Measurements from ENCODE around the gene F10. TPM values are rescaled to one million over a fixed set of nuclear protein-coding genes. Genes with fewer than 3 reads are reported as not detected.

The F10 gene
- total and polyA plus RNA-seq, 9 of the 15 experiments (the other 6 are each of a cell fraction or from before 2014, with no cell fraction given), result 0.04 to 0.09 (median 0.07) TPM; not detected in 5

DNA sequence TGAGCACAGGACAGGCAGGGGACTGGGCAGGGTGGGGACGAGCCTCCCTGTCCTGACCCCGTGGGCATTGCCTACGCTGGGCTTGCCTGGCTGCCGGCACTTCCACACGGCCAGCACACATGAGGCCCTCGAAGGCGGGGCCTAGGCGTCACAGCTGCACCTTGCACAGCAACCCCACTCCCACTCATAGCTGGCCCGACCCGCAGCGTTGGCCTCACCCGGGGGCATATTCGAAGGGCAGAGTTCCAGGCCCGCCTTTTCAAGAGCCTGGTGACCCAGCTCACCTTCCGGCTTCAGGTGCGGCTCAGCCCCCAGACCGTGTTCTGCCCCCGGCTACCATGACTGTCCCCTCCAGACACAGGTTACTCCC lies 19.0 kb downstream of the F10 start (continued):
- TF ChIP-seq, protein P1, sequence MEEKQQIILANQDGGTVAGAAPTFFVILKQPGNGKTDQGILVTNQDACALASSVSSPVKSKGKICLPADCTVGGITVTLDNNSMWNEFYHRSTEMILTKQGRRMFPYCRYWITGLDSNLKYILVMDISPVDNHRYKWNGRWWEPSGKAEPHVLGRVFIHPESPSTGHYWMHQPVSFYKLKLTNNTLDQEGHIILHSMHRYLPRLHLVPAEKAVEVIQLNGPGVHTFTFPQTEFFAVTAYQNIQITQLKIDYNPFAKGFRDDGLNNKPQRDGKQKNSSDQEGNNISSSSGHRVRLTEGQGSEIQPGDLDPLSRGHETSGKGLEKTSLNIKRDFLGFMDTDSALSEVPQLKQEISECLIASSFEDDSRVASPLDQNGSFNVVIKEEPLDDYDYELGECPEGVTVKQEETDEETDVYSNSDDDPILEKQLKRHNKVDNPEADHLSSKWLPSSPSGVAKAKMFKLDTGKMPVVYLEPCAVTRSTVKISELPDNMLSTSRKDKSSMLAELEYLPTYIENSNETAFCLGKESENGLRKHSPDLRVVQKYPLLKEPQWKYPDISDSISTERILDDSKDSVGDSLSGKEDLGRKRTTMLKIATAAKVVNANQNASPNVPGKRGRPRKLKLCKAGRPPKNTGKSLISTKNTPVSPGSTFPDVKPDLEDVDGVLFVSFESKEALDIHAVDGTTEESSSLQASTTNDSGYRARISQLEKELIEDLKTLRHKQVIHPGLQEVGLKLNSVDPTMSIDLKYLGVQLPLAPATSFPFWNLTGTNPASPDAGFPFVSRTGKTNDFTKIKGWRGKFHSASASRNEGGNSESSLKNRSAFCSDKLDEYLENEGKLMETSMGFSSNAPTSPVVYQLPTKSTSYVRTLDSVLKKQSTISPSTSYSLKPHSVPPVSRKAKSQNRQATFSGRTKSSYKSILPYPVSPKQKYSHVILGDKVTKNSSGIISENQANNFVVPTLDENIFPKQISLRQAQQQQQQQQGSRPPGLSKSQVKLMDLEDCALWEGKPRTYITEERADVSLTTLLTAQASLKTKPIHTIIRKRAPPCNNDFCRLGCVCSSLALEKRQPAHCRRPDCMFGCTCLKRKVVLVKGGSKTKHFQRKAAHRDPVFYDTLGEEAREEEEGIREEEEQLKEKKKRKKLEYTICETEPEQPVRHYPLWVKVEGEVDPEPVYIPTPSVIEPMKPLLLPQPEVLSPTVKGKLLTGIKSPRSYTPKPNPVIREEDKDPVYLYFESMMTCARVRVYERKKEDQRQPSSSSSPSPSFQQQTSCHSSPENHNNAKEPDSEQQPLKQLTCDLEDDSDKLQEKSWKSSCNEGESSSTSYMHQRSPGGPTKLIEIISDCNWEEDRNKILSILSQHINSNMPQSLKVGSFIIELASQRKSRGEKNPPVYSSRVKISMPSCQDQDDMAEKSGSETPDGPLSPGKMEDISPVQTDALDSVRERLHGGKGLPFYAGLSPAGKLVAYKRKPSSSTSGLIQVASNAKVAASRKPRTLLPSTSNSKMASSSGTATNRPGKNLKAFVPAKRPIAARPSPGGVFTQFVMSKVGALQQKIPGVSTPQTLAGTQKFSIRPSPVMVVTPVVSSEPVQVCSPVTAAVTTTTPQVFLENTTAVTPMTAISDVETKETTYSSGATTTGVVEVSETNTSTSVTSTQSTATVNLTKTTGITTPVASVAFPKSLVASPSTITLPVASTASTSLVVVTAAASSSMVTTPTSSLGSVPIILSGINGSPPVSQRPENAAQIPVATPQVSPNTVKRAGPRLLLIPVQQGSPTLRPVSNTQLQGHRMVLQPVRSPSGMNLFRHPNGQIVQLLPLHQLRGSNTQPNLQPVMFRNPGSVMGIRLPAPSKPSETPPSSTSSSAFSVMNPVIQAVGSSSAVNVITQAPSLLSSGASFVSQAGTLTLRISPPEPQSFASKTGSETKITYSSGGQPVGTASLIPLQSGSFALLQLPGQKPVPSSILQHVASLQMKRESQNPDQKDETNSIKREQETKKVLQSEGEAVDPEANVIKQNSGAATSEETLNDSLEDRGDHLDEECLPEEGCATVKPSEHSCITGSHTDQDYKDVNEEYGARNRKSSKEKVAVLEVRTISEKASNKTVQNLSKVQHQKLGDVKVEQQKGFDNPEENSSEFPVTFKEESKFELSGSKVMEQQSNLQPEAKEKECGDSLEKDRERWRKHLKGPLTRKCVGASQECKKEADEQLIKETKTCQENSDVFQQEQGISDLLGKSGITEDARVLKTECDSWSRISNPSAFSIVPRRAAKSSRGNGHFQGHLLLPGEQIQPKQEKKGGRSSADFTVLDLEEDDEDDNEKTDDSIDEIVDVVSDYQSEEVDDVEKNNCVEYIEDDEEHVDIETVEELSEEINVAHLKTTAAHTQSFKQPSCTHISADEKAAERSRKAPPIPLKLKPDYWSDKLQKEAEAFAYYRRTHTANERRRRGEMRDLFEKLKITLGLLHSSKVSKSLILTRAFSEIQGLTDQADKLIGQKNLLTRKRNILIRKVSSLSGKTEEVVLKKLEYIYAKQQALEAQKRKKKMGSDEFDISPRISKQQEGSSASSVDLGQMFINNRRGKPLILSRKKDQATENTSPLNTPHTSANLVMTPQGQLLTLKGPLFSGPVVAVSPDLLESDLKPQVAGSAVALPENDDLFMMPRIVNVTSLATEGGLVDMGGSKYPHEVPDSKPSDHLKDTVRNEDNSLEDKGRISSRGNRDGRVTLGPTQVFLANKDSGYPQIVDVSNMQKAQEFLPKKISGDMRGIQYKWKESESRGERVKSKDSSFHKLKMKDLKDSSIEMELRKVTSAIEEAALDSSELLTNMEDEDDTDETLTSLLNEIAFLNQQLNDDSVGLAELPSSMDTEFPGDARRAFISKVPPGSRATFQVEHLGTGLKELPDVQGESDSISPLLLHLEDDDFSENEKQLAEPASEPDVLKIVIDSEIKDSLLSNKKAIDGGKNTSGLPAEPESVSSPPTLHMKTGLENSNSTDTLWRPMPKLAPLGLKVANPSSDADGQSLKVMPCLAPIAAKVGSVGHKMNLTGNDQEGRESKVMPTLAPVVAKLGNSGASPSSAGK (IDR thresholded peaks at IDR 0.05), result no peak
- TF ChIP-seq SOX6 (IDR thresholded peaks at IDR 0.05) (no peak), SP2 (IDR thresholded peaks at IDR 0.05; ENCODE audit: extremely low read depth, low read depth, low read length, poor library complexity, severe bottlenecking) (no peak), HDAC2 (IDR thresholded peaks at IDR 0.05) (no peak), PPARD (CRISPR knock-in tag; IDR thresholded peaks at IDR 0.05) (no peak), HNRNPL (IDR thresholded peaks at IDR 0.05; ENCODE audit: low read depth, low read length) (no peak), ZNF707 (CRISPR knock-in tag; conservative IDR thresholded peaks at IDR 0.05) (no peak), TGIF2 (CRISPR knock-in tag; IDR thresholded peaks at IDR 0.05) (no peak), GTF2E2 (tag; IDR thresholded peaks at IDR 0.05) (no peak)

All from K562 (cell line).